HG03095 (cell line): ENCODE measurements around the gene NME7.
"Not testable (repeated sequence)": the region's sequence is repeated elsewhere in the genome, so short reads cannot be mapped to it uniquely, and the experiment has no call there.

ENCODE experiments used
- ATAC-seq: cut with Tn5 transposase; IDR thresholded peaks from one replicate; pipeline ENCODE4 v1.9.1; 2021; ENCODE audit warnings: moderate library complexity; ENCODE audit not compliant: unreplicated experiment

The NME7 gene

GRCh38 chr1:169367686-169368405, at the start of gene NME7, which contains the start of gene BLZF1:
TSS of gene NME7 (minus strand) at chr1:169367797. CDS start at chr1:169367710, 87 bp downstream.
TSS of gene BLZF1 (plus strand) at chr1:169368195. CDS start at chr1:169369523, 1,328 bp downstream.
- peak; percentile 94 for ATAC-seq

- no peak for ATAC-seq
These were observed 47.4 kb upstream of the NME7 start for GRCh38 chr1:169414952-169415351.

GRCh38 chr1:169408340-169408739, 40.7 kb upstream of the NME7 start:
- not testable (repeated sequence) for ATAC-seq

- not testable (repeated sequence) for ATAC-seq
These were observed 35.0 kb upstream of the NME7 start for GRCh38 chr1:169402578-169402977.

- ATAC-seq, result no peak
These were observed 28.4 kb upstream of the NME7 start for GRCh38 chr1:169395955-169396354.

- no peak for ATAC-seq
These were observed 24.8 kb upstream of the NME7 start for GRCh38 chr1:169392406-169392805.

- peak; percentile 83 for ATAC-seq
These were observed 22.7 kb upstream of the NME7 start for GRCh38 chr1:169390303-169390702.

- ATAC-seq, result no peak
These were observed 19.8 kb upstream of the NME7 start for GRCh38 chr1:169387399-169387798.

- no peak for ATAC-seq
These were observed 15.9 kb upstream of the NME7 start for GRCh38 chr1:169383449-169383848.

GRCh38 chr1:169381162-169381561, 13.6 kb upstream of the NME7 start:
- no peak for ATAC-seq

- no peak for ATAC-seq
These were observed 3.8 kb upstream of the NME7 start for GRCh38 chr1:169371404-169371803.

- ATAC-seq, result no peak
These were observed 791 bp upstream of the NME7 start for GRCh38 chr1:169368406-169368769.

GRCh38 chr1:169367096-169367685, 406 bp downstream of the NME7 start:
- no peak for ATAC-seq

- no peak for ATAC-seq
These were observed 2.6 kb downstream of the NME7 start for GRCh38 chr1:169364948-169365347.

- ATAC-seq, result no peak
These were observed 4.4 kb downstream of the NME7 start for GRCh38 chr1:169363046-169363730.

GRCh38 chr1:169361281-169361680, 6.3 kb downstream of the NME7 start:
- no peak for ATAC-seq

- ATAC-seq, result no peak
These were observed 7.2 kb downstream of the NME7 start for GRCh38 chr1:169360415-169360814.

- ATAC-seq, result no peak
These were observed 19.1 kb downstream of the NME7 start for GRCh38 chr1:169348383-169349036.

GRCh38 chr1:169347688-169348382, 19.8 kb downstream of the NME7 start:
- no peak for ATAC-seq

GRCh38 chr1:169346036-169346589, 21.5 kb downstream of the NME7 start:
- ATAC-seq, result no peak

- ATAC-seq, result no peak
These were observed 22.1 kb downstream of the NME7 start for GRCh38 chr1:169345511-169345910.
